GM23338 (cell line): Measurements from ENCODE around the gene MRPS24. TPM values are rescaled to one million over a fixed set of nuclear protein-coding genes. Genes with fewer than 3 reads are reported as not detected.

Experiments
- ATAC-seq: fragments of 200-7000 bp; cut with Tn5 transposase; 3 replicates; pipeline ENCODE4 v1.9.1; 2020
- DNase-seq: peaks from one replicate; pipeline ENCODE4 v3.0.0-alpha.2; 2015; ENCODE audit warnings: low spot score
- H2AFZ ChIP-seq: fragments of 200-600 bp; sonication (generic); 2 replicates; pipeline ENCODE4 v1.8.0; 2016; ENCODE audit warnings: antibody characterized with exemption, mild to moderate bottlenecking, moderate library complexity
- H3F3A ChIP-seq: fragments of 200-600 bp; sonication (generic); replicated peaks from 2 replicates; pipeline ENCODE4 v1.8.0; 2017; ENCODE audit warnings: antibody characterized with exemption, mixed run types, low read depth
- H3K27ac ChIP-seq: fragments of 200-600 bp; sonication (generic); 2 replicates; pipeline ENCODE4 v1.6.1; 2016; ENCODE audit warnings: low read depth
- H3K27me3 ChIP-seq: fragments of 200-600 bp; sonication (generic); 2 replicates; pipeline ENCODE4 v1.8.0; 2016; ENCODE audit warnings: mild to moderate bottlenecking, mixed run types, moderate library complexity; ENCODE audit not compliant: insufficient read depth
- H3K36me3 ChIP-seq: fragments of 200-600 bp; sonication (generic); 2 replicates; pipeline ENCODE4 v1.8.0; 2016; ENCODE audit warnings: mild to moderate bottlenecking; ENCODE audit not compliant: insufficient read depth
- H3K4me1 ChIP-seq: fragments of 200-600 bp; sonication (generic); 2 replicates; pipeline ENCODE4 v1.8.0; 2016; ENCODE audit warnings: mild to moderate bottlenecking, moderate library complexity; ENCODE audit not compliant: insufficient read depth
- H3K4me2 ChIP-seq: fragments of 200-600 bp; sonication (generic); 2 replicates; pipeline ENCODE4 v1.7.1; 2017; ENCODE audit warnings: mixed run types
- H3K4me3 ChIP-seq: fragments of 200-600 bp; sonication (generic); 2 replicates; pipeline ENCODE4 v1.6.1; 2016; ENCODE audit warnings: mixed run types
- H3K79me2 ChIP-seq: fragments of 200-600 bp; sonication (generic); replicated peaks from 2 replicates; pipeline ENCODE4 v1.8.0; 2017; ENCODE audit warnings: mild to moderate bottlenecking; ENCODE audit not compliant: insufficient read depth
- H3K9me2 ChIP-seq: fragments of 200-600 bp; sonication (generic); 2 replicates; pipeline ENCODE4 v1.8.0; 2017; ENCODE audit not compliant: insufficient read depth
- H4K20me1 ChIP-seq: fragments of 200-600 bp; sonication (generic); replicated peaks from 2 replicates; pipeline ENCODE4 v1.8.0; 2017; ENCODE audit warnings: mild to moderate bottlenecking; ENCODE audit not compliant: insufficient read depth
- H3K27ac Mint-ChIP-seq: 2 replicates; pipeline ENCODE4 v1.8.0; 2020; ENCODE audit warnings: inconsistent platforms, mild to moderate bottlenecking, moderate library complexity, mixed read lengths
- H3K27me3 Mint-ChIP-seq: 3 replicates; pipeline ENCODE4 v1.8.0; 2022; ENCODE audit warnings: low read depth, mild to moderate bottlenecking, moderate library complexity, mixed read lengths, inconsistent platforms; ENCODE audit not compliant: insufficient read depth, poor library complexity
- H3K36me3 Mint-ChIP-seq: 3 replicates; pipeline ENCODE4 v1.8.0; 2021; ENCODE audit warnings: low read depth, mild to moderate bottlenecking, inconsistent platforms, moderate library complexity, mixed read lengths
- H3K4me1 Mint-ChIP-seq: 3 replicates; pipeline ENCODE4 v1.8.0; 2020; ENCODE audit warnings: mild to moderate bottlenecking, inconsistent platforms, mixed read lengths
- H3K4me3 Mint-ChIP-seq: 3 replicates; pipeline ENCODE4 v1.8.0; 2021; ENCODE audit warnings: moderate library complexity, mild to moderate bottlenecking, inconsistent platforms, mixed read lengths
- H3K9me3 Mint-ChIP-seq: 3 replicates; pipeline ENCODE4 v1.8.0; 2020; ENCODE audit warnings: moderate library complexity, mild to moderate bottlenecking, inconsistent platforms, mixed read lengths
- CTCF ChIP-seq, 2 experiments: fragments of 200-600 bp in 1 of 2; sonication (generic) in 1 of 2; conservative IDR thresholded peaks; 2 replicates each; pipeline versions ENCODE4 v1.5.1 to v1.6.1; 2016 to 2017; ENCODE audit warnings: antibody characterized with exemption in 2 of 2, low read depth in 2 of 2, mild to moderate bottlenecking in 2 of 2, moderate library complexity in 1 of 2
- ETS1 ChIP-seq: IDR thresholded peaks from 2 replicates; pipeline ENCODE4 v1.6.1; 2016; ENCODE audit warnings: antibody characterized with exemption
- EZH2phosphoT487 ChIP-seq: fragments of 200-600 bp; sonication (generic); IDR thresholded peaks from one replicate; pipeline ENCODE4 v1.8.1; 2018; ENCODE audit warnings: antibody characterized with exemption; ENCODE audit not compliant: unreplicated experiment
- REST ChIP-seq: IDR thresholded peaks from one replicate; pipeline ENCODE4 v1.6.1; 2018; ENCODE audit warnings: antibody characterized with exemption; ENCODE audit not compliant: unreplicated experiment
- STAT1 ChIP-seq: IDR thresholded peaks from one replicate; pipeline ENCODE4 v1.6.1; 2016; ENCODE audit warnings: antibody characterized with exemption; ENCODE audit not compliant: unreplicated experiment
- ZNF114 ChIP-seq: fragments of 250-450 bp; sonication (Bioruptor Pico); IDR thresholded peaks from 2 replicates; pipeline ENCODE4 v1.5.0; 2020; ENCODE audit warnings: mild to moderate bottlenecking, moderate library complexity
- ZNF331 ChIP-seq: fragments of 250-450 bp; sonication (Bioruptor Pico); IDR thresholded peaks from 2 replicates; pipeline ENCODE4 v1.5.0; 2020; ENCODE audit warnings: low read depth, mild to moderate bottlenecking, moderate library complexity
- ZNF462 ChIP-seq: fragments of 250-450 bp; sonication (Bioruptor Pico); IDR thresholded peaks from 2 replicates; pipeline ENCODE4 v1.5.0; 2020; ENCODE audit warnings: mild to moderate bottlenecking, moderate library complexity
- polyA plus RNA-seq: library from polyadenylated mRNA; unstranded; fragments of >200 nt; fragmentation: Nextera tagmentation; extraction: Ambion mirVana; gene quantifications from 2 replicates; pipeline ENCODE4 v1.2.1, GENCODE V29; 2016
- total RNA-seq: library from RNA; depleted of rRNA; stranded (reverse); fragments of >200 nt; shearing (Covaris generic); gene quantifications from 2 replicates; pipeline ENCODE4 v1.2.3, GENCODE V29; 2014

MRPS24 gene
- total and polyA plus RNA-seq, 2 experiments from 2014 or later: 82.9 to 152 TPM

GRCh38 chr7:43873300-43873699 lies 4.0 kb upstream of the MRPS24 start:
- Histone ChIP-seq H3K27ac (no peak overlapping the region), H3K9me2 (peaks cover 5% of the 10 kb centered on the region; the same call in 1 of the 2 replicates), H3K79me2 (peaks cover 4% of the 10 kb centered on the region), H3K36me3 (no peaks in the 10 kb centered on the region), H3K27me3 (no peaks in the 10 kb centered on the region), H3K4me3 (no peak overlapping the region), H3F3A (0 out of 2 replicates have a peak, but pooled peaks cover 2% of the 10 kb centered on the region), H4K20me1 (no peaks in the 10 kb centered on the region), H3K4me2 (no peak overlapping the region), H2AFZ (no peak overlapping the region), H3K4me1 (peaks cover 20% of the 10 kb centered on the region)
- Mint-ChIP-seq H3K27me3 (peaks cover 22% of the 10 kb centered on the region), H3K36me3 (peaks cover 27% of the 10 kb centered on the region), H3K9me3 (no peaks in the 10 kb centered on the region; the same call in 1 of the 3 replicates), H3K4me1 (peaks cover 30% of the 10 kb centered on the region), H3K4me3 (no peak overlapping the region), H3K27ac (no peak overlapping the region)
- ATAC-seq (no peak), DNase-seq (no peak)
- TF ChIP-seq STAT1 (no peak), ETS1 (no peak), ZNF331 (CRISPR knock-in tag) (no peak), CTCF (conservative IDR thresholded peaks at IDR 0.05; ENCODE audit: low read depth in 2 of 2) (no peak), EZH2phosphoT487 (no peak), REST (no peak), ZNF462 (no peak), ZNF114 (CRISPR knock-in tag) (no peak)
